HEK293 (cell line): Measurements from ENCODE around the gene REEP6.
"Not testable (repeated sequence)": the region's sequence is repeated elsewhere in the genome, so short reads cannot be mapped to it uniquely, and the experiment has no call there.

ENCODE experiments used
- CTCF ChIA-PET: fragments of 350-600 bp; formaldehyde crosslinking; extraction: SDS; loops from one replicate; lab custom pipeline; 2021; ENCODE audit warnings: antibody characterized with exemption; lab: Yijun Ruan, JAX
- POLR2A ChIA-PET: fragments of 300-600 bp; formaldehyde crosslinking; extraction: SDS; loops from one replicate; lab custom pipeline; 2020; ENCODE audit warnings: antibody characterized with exemption, inconsistent platforms; lab: Yijun Ruan, JAX
- H3K27ac ChIP-seq: fragments of 200-500 bp; sonication (Bioruptor generic); 2 replicates; pipeline ENCODE4 v1.5.1; 2014; ENCODE audit warnings: low read depth, low read length, control low read depth, inconsistent platforms; ENCODE audit errors: extremely low read depth
- H3K36me3 ChIP-seq, 2 experiments: fragments of 200-500 bp in 1 of 2; sonication (Bioruptor generic) in 1 of 2; 1 replicate in 1 of 2; 2 replicates in 1 of 2; pipeline ENCODE4 v1.5.1; 2014 to 2017; ENCODE audit warnings: inconsistent platforms in 2 of 2, low read length in 2 of 2; ENCODE audit not compliant: control insufficient read depth in 2 of 2, insufficient read depth in 1 of 2
- H3K4me1 ChIP-seq: fragments of 200-500 bp; sonication (Bioruptor generic); 2 replicates; pipeline ENCODE4 v1.5.1; 2014; ENCODE audit warnings: mild to moderate bottlenecking, low read length, inconsistent platforms; ENCODE audit not compliant: control insufficient read depth, insufficient read depth
- H3K4me3 ChIP-seq: 2 replicates; pipeline ENCODE4 v1.5.1; 2011; ENCODE audit warnings: low read depth, mild to moderate bottlenecking, control low read depth, low read length, moderate library complexity
- H3K9me3 ChIP-seq: fragments of 200-500 bp; sonication (Bioruptor generic); 2 replicates; pipeline ENCODE4 v1.5.1; 2014; ENCODE audit warnings: low read depth, low read length, inconsistent platforms; ENCODE audit not compliant: control insufficient read depth, insufficient read depth
- GLIS1 ChIP-seq: fragments of 450-650 bp; formaldehyde crosslinking; IDR thresholded peaks from 2 replicates; pipeline ENCODE4 v1.5.1; 2016; ENCODE audit warnings: missing biosample characterization, missing genetic modification characterization
- GLIS2 ChIP-seq: fragments of 450-650 bp; formaldehyde crosslinking; IDR thresholded peaks from 2 replicates; pipeline ENCODE4 v1.5.1; 2016; ENCODE audit warnings: missing biosample characterization, missing genetic modification characterization
- HIC1 ChIP-seq: fragments of 450-650 bp; formaldehyde crosslinking; IDR thresholded peaks from 2 replicates; pipeline ENCODE4 v1.5.1; 2016; ENCODE audit warnings: missing biosample characterization, missing genetic modification characterization
- KLF17 ChIP-seq: fragments of 450-650 bp; formaldehyde crosslinking; IDR thresholded peaks from 2 replicates; pipeline ENCODE4 v1.5.1; 2016; ENCODE audit warnings: missing biosample characterization, missing genetic modification characterization
- KLF7 ChIP-seq: fragments of 450-650 bp; formaldehyde crosslinking; IDR thresholded peaks from 2 replicates; pipeline ENCODE4 v1.5.1; 2016; ENCODE audit warnings: missing biosample characterization, missing genetic modification characterization, borderline replicate concordance
- SP3 ChIP-seq: fragments of 450-650 bp; formaldehyde crosslinking; IDR thresholded peaks from 2 replicates; pipeline ENCODE4 v1.5.1; 2016; ENCODE audit warnings: missing biosample characterization, missing genetic modification characterization
- ZBTB20 ChIP-seq: fragments of 450-650 bp; formaldehyde crosslinking; IDR thresholded peaks from 2 replicates; pipeline ENCODE4 v1.5.1; 2016; ENCODE audit warnings: missing biosample characterization, missing genetic modification characterization
- ZBTB6 ChIP-seq: fragments of 450-650 bp; formaldehyde crosslinking; IDR thresholded peaks from 2 replicates; pipeline ENCODE4 v1.5.1; 2017; ENCODE audit warnings: missing biosample characterization, missing genetic modification characterization
- ZFHX2 ChIP-seq: fragments of 450-650 bp; formaldehyde crosslinking; conservative IDR thresholded peaks from 2 replicates; pipeline ENCODE4 v1.5.1; 2016; ENCODE audit warnings: missing biosample characterization, missing genetic modification characterization
- ZFP3 ChIP-seq: fragments of 450-650 bp; formaldehyde crosslinking; IDR thresholded peaks from 2 replicates; pipeline ENCODE4 v1.5.1; 2016; ENCODE audit warnings: low read depth, missing biosample characterization, missing genetic modification characterization
- ZIC2 ChIP-seq: fragments of 450-650 bp; formaldehyde crosslinking; IDR thresholded peaks from 2 replicates; pipeline ENCODE4 v1.5.1; 2016; ENCODE audit warnings: missing biosample characterization, missing genetic modification characterization
- ZNF121 ChIP-seq: fragments of 450-650 bp; formaldehyde crosslinking; IDR thresholded peaks from 2 replicates; pipeline ENCODE4 v1.5.1; 2016; ENCODE audit warnings: missing biosample characterization, missing genetic modification characterization
- ZNF19 ChIP-seq: fragments of 450-650 bp; formaldehyde crosslinking; IDR thresholded peaks from 2 replicates; pipeline ENCODE4; 2016; ENCODE audit warnings: missing biosample characterization, missing genetic modification characterization, low read depth
- ZNF23 ChIP-seq: fragments of 450-650 bp; formaldehyde crosslinking; IDR thresholded peaks from 2 replicates; pipeline ENCODE4 v1.5.1; 2016; ENCODE audit warnings: missing biosample characterization, missing genetic modification characterization, borderline replicate concordance
- ZNF639 ChIP-seq: fragments of 450-650 bp; formaldehyde crosslinking; IDR thresholded peaks from 2 replicates; pipeline ENCODE4 v1.5.1; 2016; ENCODE audit warnings: missing biosample characterization, missing genetic modification characterization
- ZNF670 ChIP-seq: fragments of 450-650 bp; formaldehyde crosslinking; IDR thresholded peaks from 2 replicates; pipeline ENCODE4 v1.5.1; 2016; ENCODE audit warnings: missing biosample characterization, missing genetic modification characterization, low read depth
- ZNF707 ChIP-seq: fragments of 450-650 bp; formaldehyde crosslinking; IDR thresholded peaks from 2 replicates; pipeline ENCODE4 v1.5.1; 2016; ENCODE audit warnings: missing biosample characterization, missing genetic modification characterization
- ZSCAN16 ChIP-seq: fragments of 450-650 bp; formaldehyde crosslinking; IDR thresholded peaks from 2 replicates; pipeline ENCODE4 v1.5.1; 2016; ENCODE audit warnings: missing biosample characterization, missing genetic modification characterization

Gene REEP6

GRCh38 chr19:1533510-1534150 lies 42.6 kb downstream of the REEP6 start:
- TF ChIP-seq ZSCAN16 (tag by site-specific recombination): no peak

GRCh38 chr19:1534972-1535371 lies 44.0 kb downstream of the REEP6 start:
- Histone ChIP-seq H3K4me1 (no peaks in the 10 kb centered on the region), H3K9me3 (no peaks in the 10 kb centered on the region)
- CTCF ChIA-PET: interaction anchor here (0.7 to 1.1 kb wide), 2 partner anchors 11 to 279 kb away, joined by 3 to 7 read pairs; no protein-coding TSS in a partner anchor

More at GRCh38 chr19:1533510-1534150, 42.6 kb downstream of the REEP6 start:
- no peaks in the 10 kb centered on the region for H3K4me1 ChIP-seq
- no peak overlapping the region for H3K27ac ChIP-seq
- H3K9me3 ChIP-seq: no peaks in the 10 kb centered on the region
- CTCF ChIA-PET: interaction anchor here (0.6 kb wide), 1 partner anchor 218 kb away, joined by 3 read pairs; no protein-coding TSS in a partner anchor
- H3K36me3 ChIP-seq: no peaks in the 10 kb centered on the region
- POLR2A ChIA-PET: interaction anchor here (0.6 kb wide), 1 partner anchor 231 kb away, joined by 7 read pairs; no protein-coding TSS in a partner anchor
- no peak overlapping the region for H3K4me3 ChIP-seq

GRCh38 chr19:1535699-1536098 lies 44.7 kb downstream of the REEP6 start:
- not testable (repeated sequence) for H3K4me1 ChIP-seq, H3K9me3 ChIP-seq, H3K4me3 ChIP-seq, H3K36me3 ChIP-seq, H3K27ac ChIP-seq
- POLR2A ChIA-PET: interaction anchor here (0.7 kb wide), 1 partner anchor 47 kb away, joined by 5 read pairs; no protein-coding TSS in a partner anchor
- CTCF ChIA-PET: interaction anchor here (0.7 to 1.5 kb wide), 3 partner anchors 11 to 302 kb away, joined by 3 to 7 read pairs (median 5); no protein-coding TSS in a partner anchor
- TF ChIP-seq ZNF707 (tag by site-specific recombination) (peak; percentile 96), ZNF121 (tag by site-specific recombination) (peak; percentile 22; the same call in 1 of the 2 replicates)
- TF ChIP-seq, all 188 proteins: peak for 2; not testable (repeated sequence) for 186

More at GRCh38 chr19:1534972-1535371, 44.0 kb downstream of the REEP6 start:
- no peak overlapping the region for H3K27ac ChIP-seq
- no peak overlapping the region for H3K4me3 ChIP-seq
- H3K36me3 ChIP-seq: no peaks in the 10 kb centered on the region
- TF ChIP-seq ZNF639 (tag by site-specific recombination) (no peak), ZNF670 (tag by site-specific recombination) (no peak), ZBTB6 (tag by site-specific recombination) (no peak)
- POLR2A ChIA-PET: no interaction called here

GRCh38 chr19:1538978-1539377 lies 48.0 kb downstream of the REEP6 start:
- no peak overlapping the region for H3K27ac ChIP-seq

GRCh38 chr19:1539749-1540148 lies 48.8 kb downstream of the REEP6 start:
- H3K27ac ChIP-seq, H3K36me3 ChIP-seq, H3K4me1 ChIP-seq, CTCF ChIA-PET, H3K4me3 ChIP-seq, POLR2A ChIA-PET, H3K9me3 ChIP-seq: not testable (repeated sequence)

More at GRCh38 chr19:1538978-1539377, 48.0 kb downstream of the REEP6 start:
- POLR2A ChIA-PET: no interaction called here
- TF ChIP-seq KLF7 (tag by site-specific recombination): no peak
- TF ChIP-seq ZIC2 (tag by site-specific recombination): peak; percentile 54; the same call in 1 of the 2 replicates
- TF ChIP-seq SP3 (tag by site-specific recombination): no peak
- no peak for TF ChIP-seq KLF17
- 0 out of 2 replicates have a peak, but pooled peaks have one; percentile 17 for TF ChIP-seq GLIS2 (tag by site-specific recombination)
- TF ChIP-seq ZNF23: no peak
- no peak for TF ChIP-seq HIC1 (tag by site-specific recombination)
- TF ChIP-seq ZBTB20: no peak
- TF ChIP-seq ZNF19: no peak
- no peak for TF ChIP-seq ZFP3 (tag by site-specific recombination)
- peak; percentile 76 for TF ChIP-seq GLIS1 (tag by site-specific recombination)
- peak; percentile 21; the same call in 1 of the 2 replicates for TF ChIP-seq ZFHX2 (tag by site-specific recombination)
- CTCF ChIA-PET: no interaction called here
- no peaks in the 10 kb centered on the region for H3K9me3 ChIP-seq
- no peak overlapping the region for H3K4me3 ChIP-seq
- H3K4me1 ChIP-seq: no peaks in the 10 kb centered on the region
- H3K36me3 ChIP-seq: no peaks in the 10 kb centered on the region
